Activated naive CD4-positive, alpha-beta T cell treated with anti-CD3 and anti-CD28 coated beads, Interleukin-2, amount 50 U/mL, for 72 hours (primary cell): ENCODE measurements around the gene LYSET. TPM values are rescaled to one million over a fixed set of nuclear protein-coding genes. Genes with fewer than 3 reads are reported as not detected.
"Not testable (repeated sequence)": the region's sequence is repeated elsewhere in the genome, so short reads cannot be mapped to it uniquely, and the experiment has no call there.

Source experiments
- ATAC-seq, 2 donors: fragments of 150-1000 bp; cut with Tn5 transposase; 2 replicates each; pipeline ENCODE4 v1.10.0; 2021; ENCODE audit warnings: mild to moderate bottlenecking in 2 of 2, moderate library complexity in 2 of 2
- DNase-seq, 2 donors: peaks; one replicate each; pipeline ENCODE4 v3.0.0; 2021 to 2022; ENCODE audit warnings: low spot score in 2 of 2
- H3K27ac Mint-ChIP-seq, 2 donors: one replicate each; pipeline ENCODE4 v1.8.0; 2022; ENCODE audit warnings: mild to moderate bottlenecking in 2 of 2, mixed read lengths in 2 of 2
- H3K36me3 Mint-ChIP-seq, 2 donors: one replicate each; pipeline ENCODE4 v1.8.0; 2022; ENCODE audit warnings: mixed read lengths in 2 of 2
- H3K9me3 Mint-ChIP-seq, 2 donors: one replicate each; pipeline ENCODE4 v1.8.0; 2022; ENCODE audit warnings: mixed read lengths in 2 of 2
- total RNA-seq, 2 donors: library from RNA; stranded (reverse); gene quantifications; one replicate each; pipeline ENCODE4 v1.2.3, GENCODE V29; 2022

LYSET gene
- total RNA-seq, 2 donors from 2014 or later = 10.1 to 10.5 TPM

DNA sequence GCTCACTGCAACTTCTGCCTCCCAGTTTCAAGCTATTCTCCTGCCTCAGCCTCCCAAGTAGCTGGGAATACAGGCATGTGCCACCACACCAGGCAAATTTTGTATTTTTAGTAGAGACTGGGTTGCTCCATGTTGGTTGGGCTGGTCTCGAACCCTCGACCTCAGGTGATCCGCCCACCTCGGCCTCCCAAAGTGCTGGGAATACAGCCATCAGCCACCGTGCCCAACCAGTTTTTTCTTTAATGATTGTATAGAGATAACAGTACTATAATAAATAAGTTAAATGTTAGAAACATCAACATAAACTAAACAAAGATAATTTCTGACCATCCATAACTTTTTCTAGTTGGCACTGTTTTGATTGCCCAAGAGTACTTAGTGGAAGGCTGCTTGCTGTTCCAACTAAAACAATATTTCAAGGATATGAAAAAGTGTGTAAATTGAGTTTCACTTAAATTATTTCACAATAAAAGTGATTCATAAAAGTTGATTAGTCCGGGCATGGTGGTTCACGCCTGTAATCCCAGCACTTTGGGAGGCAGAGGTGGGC is 16.1 kb downstream of the LYSET start:
- no peak overlapping the region for H3K27ac Mint-ChIP-seq
- DNase-seq = no peak
- no peaks in the 10 kb centered on the region for H3K9me3 Mint-ChIP-seq
- peaks cover 0 to 11% of the 10 kb centered on the region in 2 donors for H3K36me3 Mint-ChIP-seq
- ATAC-seq = no peak

DNA sequence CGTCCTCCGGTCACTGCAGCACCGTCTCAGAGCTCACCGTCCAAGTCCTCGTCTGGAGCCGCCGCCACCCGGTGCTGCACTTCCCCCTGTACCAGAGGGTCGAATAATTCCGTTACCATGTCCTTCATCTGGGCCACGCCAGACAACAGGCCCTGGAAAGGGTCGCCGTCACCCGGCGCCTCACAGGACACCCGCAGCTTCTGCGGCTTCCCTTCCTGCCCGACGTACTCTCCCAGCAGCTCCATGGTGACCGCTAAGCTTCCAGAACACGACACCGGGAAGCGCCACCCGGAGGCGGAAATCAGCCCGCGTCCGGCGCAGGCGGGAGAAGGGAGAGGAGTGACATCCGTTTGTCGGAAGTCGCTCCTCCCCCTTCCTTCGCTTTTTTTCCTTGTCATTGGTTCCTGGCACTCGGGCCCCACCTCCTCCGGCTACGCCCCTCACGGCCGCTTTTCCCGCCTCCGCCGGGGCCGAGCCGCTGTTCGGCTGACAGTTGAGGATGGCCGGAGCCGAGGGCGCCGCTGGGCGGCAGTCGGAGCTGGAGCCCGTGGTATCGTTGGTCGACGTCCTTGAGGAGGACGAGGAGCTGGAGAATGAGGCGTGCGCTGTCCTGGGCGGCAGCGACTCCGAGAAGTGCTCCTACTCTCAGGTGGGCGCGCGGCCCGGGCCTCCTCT is 21.8 kb downstream of the LYSET start, which contains the start of the genes GON7 and UBR7:
GON7 (minus strand) TSS at position 273 of the 675 bp plus-strand sequence; CDS start at position 245, 28 bp downstream.
UBR7 (plus strand) TSS at position 464 of the 675 bp plus-strand sequence; CDS start at position 500, 36 bp downstream.
- Mint-ChIP-seq H3K27ac (peak within 1 kb of the TSS; percentile 90 to 92), H3K9me3 (no peaks in the 10 kb centered on the region), H3K36me3 (peaks cover 8 to 26% of the 10 kb centered on the region in 2 donors)
- DNase-seq = peak; percentile 87 to 95
- peak; percentile 89 to 96 for ATAC-seq

DNA sequence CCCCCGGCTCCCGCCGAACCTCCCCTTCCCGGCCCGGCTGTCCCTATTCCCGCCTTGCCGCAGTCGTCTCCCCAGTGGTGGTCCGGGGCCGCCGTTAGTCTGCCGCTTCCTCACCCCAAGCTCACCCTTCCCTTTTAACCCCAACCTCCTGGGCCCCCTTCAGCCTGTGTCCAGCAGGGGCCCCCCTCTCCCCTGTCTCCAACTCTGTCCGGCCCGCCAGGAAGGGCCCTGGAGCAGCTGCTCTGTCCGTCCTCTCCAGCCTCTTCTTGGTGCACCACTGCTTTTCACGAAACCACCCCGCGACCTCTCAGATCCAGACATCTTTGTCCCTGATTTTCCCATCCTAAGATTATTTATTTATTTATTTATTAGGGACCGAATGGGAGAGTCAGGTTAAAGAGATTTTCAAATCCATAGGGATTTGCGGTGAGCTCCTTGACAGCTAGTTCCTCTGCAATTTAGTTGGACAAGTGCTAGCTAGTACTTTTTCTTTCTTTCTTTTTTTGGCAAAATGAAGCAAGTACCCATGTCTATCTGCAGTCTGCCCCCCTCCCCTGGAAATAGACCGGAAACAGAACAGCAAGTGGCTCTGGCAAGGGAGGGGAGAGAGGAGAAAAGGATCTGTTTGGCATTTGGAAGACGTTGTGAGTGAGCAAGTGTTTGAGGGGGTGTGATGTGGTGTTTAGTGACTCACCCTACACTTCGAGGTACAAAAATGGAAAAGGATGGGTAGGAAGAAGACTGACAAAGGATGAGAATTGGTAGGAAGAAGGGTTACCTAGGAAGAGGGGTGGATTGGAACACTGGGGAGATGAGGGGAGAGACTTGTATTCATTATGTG is 22.6 kb downstream of the LYSET start:
- peak overlapping the region; percentile 38 to 92 for H3K27ac Mint-ChIP-seq
- peaks cover 8 to 26% of the 10 kb centered on the region in 2 donors for H3K36me3 Mint-ChIP-seq
- peak in 1 of 2 donors; percentile 21 for DNase-seq
- no peaks in the 10 kb centered on the region for H3K9me3 Mint-ChIP-seq
- ATAC-seq = peak; percentile 45 to 47

DNA sequence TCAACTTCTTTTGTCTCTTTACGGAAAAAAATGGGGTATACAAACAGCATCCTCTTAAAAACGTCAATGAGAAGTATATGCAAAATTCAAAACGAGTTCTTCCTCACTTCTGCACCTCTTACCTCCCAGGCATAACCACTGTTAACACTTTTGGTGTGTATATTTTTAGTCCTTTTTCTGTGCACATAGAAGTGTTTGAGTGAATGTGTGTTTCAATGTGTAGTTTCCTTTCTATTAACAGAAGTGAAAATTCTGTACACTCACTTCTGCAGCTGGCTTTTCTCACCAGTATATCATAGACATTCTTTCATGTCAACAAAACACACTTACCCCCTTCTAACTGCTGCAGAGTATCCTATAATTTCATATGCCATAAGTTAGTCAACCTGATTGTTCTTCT is 27.3 kb downstream of the LYSET start:
- no peaks in the 10 kb centered on the region for H3K9me3 Mint-ChIP-seq
- no peak overlapping the region for H3K27ac Mint-ChIP-seq
- peaks cover 5 to 15% of the 10 kb centered on the region in 2 donors for H3K36me3 Mint-ChIP-seq
- DNase-seq = no peak
- ATAC-seq = no peak

DNA sequence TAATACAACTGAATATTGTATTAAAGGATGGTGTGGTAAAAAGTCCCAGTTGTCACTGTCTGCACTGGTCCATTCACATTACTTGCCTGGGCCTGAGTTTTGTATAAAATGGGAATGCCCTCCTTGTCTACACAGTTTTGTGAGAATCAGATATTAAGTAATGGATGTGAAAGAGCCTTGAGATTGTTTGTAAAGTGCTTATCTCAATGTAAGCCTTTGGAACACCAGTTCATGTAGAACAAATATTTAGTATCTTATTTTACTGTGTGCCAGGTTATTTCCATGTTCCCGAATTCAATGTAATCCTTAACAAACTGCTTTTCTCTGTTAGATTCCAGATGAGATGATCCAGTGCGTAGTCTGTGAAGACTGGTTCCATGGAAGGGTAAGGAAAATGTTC is 29.5 kb downstream of the LYSET start:
- Mint-ChIP-seq H3K27ac (no peak overlapping the region), H3K9me3 (no peaks in the 10 kb centered on the region), H3K36me3 (peaks cover 11% of the 10 kb centered on the region in 2 donors)
- no peak for ATAC-seq
- DNase-seq = no peak

DNA sequence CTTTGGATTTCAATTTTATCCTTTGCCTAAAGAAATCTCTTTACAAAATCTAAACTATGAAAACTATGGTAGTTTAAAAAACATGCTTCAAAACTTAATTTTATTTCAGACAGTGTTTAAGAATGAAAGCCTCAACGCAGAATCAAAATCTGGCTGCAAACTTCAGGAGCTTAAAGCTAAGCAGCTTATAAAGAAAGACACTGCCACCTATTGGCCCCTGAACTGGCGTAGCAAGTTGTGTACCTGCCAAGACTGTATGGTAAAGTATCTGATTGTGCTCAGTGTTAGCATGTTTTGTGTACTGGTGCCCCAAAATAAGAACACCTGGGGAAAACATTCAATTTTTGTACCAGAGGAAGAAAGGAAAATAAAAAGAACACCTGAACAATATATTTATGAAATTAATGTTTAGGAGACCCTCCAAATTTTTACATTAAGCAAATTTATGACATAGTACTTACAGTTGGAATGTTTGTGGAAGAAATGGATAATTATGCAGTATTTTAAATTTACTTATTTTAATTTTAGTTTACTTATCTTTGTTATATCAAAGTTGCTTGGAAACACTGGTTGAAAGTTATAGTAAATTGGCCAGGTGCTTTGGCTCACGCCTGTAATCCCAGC is 34.1 kb downstream of the LYSET start:
- no peak overlapping the region for H3K27ac Mint-ChIP-seq
- no peaks in the 10 kb centered on the region for H3K9me3 Mint-ChIP-seq

DNA sequence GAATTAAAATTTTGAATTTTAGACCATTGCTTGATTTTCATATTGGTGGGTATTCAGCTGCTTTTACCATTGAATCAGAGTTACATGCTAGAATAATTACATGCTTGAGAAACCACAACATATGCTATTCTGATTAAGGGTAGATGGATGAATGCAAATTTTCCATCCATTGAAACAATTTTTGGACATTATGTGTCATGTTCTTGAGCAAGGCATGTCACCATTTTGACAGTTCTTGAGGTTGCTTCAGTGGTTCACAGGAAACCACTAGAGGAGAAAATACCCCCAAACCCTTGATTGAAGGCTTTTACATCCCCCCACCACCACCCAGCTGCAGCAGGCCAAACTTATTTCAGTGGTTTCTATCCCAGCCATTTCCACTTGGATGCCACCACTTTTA is 35.4 kb downstream of the LYSET start:
- no peak for DNase-seq
- Mint-ChIP-seq H3K9me3 (no peaks in the 10 kb centered on the region), H3K27ac (no peak overlapping the region), H3K36me3 (peaks cover 27% of the 10 kb centered on the region in 2 donors)
- no peak for ATAC-seq

More for the DNA sequence above, 34.1 kb downstream of the LYSET start:
- ATAC-seq (peak; percentile 50 to 73), DNase-seq (no peak)
- H3K36me3 Mint-ChIP-seq = peaks cover 27 to 28% of the 10 kb centered on the region in 2 donors

DNA sequence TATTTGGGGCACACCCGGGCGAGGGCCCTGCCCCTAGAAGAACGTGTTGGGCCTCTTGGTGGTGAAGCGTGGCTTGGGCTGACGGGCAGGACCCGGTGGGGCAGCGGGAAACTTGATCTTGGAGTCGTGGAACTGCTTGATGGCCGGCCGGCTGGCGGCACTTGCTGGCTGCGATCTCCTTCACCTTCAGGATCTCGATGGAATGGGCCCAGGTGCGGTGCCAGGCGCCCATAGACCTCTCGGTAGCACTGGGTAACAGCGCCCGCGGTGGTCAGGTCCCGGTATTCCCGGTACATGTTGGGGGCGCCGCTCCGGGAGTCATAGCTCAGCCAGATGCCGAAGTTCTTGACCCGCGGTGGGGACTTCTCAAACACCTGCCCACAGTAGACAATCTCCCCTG is 38.4 kb downstream of the LYSET start:
- Mint-ChIP-seq H3K36me3 (peaks cover 32 to 36% of the 10 kb centered on the region in 2 donors), H3K27ac (no peak overlapping the region), H3K9me3 (no peaks in the 10 kb centered on the region)
- DNase-seq (no peak), ATAC-seq (no peak)

DNA sequence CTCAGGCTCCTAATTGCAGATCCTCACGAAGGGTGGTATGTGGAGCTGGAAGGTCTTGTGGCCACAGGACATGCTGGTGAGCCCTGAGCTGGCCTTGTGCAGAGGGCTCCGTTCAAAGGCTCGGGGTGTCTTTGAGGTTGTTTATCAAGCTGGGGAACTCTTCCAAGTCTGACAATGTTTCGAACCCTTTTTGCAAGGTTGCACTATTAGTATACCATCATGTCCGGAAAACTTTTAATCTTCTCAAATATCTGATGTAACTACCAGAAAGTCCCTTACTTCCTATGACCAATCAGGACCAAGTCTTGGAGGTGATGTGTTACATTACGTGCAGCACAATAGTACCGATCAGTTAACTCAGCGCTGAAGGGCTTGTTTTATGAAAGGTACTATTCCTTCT is 43.4 kb downstream of the LYSET start:
- Mint-ChIP-seq H3K9me3 (no peaks in the 10 kb centered on the region), H3K36me3 (peaks cover 12 to 25% of the 10 kb centered on the region in 2 donors), H3K27ac (no peak overlapping the region)
- ATAC-seq (no peak), DNase-seq (no peak)

DNA sequence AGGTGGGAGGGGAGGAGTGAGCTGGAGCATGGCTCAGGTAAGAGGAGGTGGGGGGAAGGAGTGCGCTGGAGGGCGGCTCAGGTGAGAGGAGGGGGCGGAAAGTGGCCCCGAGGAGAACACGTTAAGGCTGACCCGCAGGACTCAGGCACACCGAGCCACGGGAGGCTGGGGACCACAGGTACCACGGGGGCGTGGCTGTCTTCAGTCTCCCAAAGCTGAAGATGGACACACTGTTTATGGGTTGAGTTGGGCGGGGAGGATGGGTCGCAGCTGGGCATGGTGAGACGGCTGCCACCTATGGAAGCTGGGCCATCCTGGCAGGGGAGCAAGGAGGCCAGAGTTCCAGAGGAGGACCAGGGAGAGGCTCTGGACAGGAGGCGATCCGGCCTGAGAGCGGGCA is 45.4 kb downstream of the LYSET start:
- DNase-seq = no peak

DNA sequence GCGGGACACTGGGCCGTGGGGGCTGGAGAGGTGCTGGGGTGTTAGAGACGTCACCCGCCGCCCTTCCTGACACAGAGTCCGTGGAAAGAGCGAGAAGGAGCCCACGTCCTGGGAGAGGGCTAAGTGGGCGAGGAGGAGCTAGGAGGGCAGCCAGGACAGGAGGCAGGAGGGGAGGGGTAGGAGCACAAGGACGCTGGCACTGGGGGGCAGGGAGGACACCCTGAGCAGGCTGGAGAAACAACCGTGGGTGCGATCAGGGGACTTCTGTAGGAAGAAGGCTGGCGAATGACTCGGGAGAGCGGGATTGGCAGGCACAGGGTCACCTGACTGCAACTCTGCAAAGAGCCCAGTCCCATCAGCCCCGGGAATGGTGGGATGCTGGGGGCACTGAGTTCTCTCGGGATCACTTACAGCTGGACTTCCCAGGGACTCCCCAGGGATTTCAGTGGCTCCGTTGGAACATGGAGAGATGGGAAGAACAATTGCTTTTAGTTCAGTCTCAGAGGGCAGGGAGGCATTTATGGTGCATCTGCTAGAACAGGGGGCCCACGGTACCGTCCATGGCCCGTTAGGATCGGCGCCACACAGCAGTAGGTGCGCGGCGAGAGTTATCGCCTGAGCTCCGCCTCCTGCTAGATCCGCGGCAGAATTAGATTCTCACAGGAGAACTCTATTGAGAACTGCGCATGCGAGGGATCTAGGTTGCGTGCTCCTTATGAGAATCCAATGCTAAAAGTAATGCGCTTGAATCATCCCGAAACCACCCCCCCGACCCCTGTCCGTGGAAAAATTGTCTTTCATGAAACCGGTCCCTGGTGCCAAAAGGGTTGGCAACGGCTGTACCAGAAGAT is 46.2 kb downstream of the LYSET start:
- peak; percentile 35 to 52 for ATAC-seq

More for the DNA sequence above, 45.4 kb downstream of the LYSET start:
- Mint-ChIP-seq H3K27ac (peak overlapping the region in 1 of 2 donors; percentile 52), H3K9me3 (no peaks in the 10 kb centered on the region), H3K36me3 (peaks cover 12 to 19% of the 10 kb centered on the region in 2 donors)
- peak in 1 of 2 donors; percentile 19 for ATAC-seq

DNA sequence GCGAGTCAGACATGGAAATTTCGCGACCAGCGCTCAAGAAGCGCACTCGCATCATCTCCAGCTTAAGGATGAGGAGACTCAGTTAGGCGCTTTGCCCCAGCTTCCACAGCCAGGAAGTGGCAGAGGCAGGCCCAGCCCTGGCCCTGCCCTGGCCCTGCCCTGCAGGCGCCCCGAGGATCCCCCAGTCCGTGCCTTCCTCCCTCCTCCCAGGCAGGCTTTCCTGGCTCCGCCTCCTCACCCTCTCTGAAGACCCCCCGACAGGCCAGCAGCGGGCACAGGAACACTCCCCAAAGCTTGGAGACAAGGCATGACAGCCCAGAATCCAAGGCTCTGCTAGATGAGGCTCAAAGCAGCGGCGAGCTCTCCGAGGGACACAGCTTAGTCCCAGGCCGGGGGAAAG is 47.0 kb downstream of the LYSET start:
- Mint-ChIP-seq H3K27ac (no peak overlapping the region), H3K9me3 (no peaks in the 10 kb centered on the region), H3K36me3 (peaks cover 9% of the 10 kb centered on the region in 2 donors)
- peak in 1 of 2 donors; percentile 12 for ATAC-seq
- DNase-seq = no peak

More for the DNA sequence above, 46.2 kb downstream of the LYSET start:
- Mint-ChIP-seq H3K27ac (peak overlapping the region in 1 of 2 donors; percentile 52), H3K9me3 (no peaks in the 10 kb centered on the region), H3K36me3 (peaks cover 12 to 14% of the 10 kb centered on the region in 2 donors)
- no peak for DNase-seq

DNA sequence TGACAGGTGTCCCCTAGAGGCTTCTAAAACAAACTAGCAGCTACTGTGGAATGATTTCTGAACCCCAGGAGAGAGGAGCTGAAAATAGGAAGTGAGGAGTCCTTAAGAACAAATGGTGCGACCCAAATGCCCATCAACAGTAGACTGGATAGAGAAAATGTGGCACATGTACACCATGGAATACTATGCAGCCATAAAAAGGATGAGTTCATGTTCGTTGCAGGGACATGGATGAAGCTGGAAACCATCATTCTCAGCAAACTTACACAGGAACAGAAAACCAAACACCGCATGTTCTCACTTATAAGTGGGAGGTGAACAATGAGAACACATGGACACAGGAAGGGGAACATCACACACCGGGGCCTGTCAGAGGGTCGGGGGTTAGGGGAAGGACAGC is 48.0 kb downstream of the LYSET start:
- H3K36me3 Mint-ChIP-seq, ATAC-seq, DNase-seq, H3K27ac Mint-ChIP-seq, H3K9me3 Mint-ChIP-seq: not testable (repeated sequence)

DNA sequence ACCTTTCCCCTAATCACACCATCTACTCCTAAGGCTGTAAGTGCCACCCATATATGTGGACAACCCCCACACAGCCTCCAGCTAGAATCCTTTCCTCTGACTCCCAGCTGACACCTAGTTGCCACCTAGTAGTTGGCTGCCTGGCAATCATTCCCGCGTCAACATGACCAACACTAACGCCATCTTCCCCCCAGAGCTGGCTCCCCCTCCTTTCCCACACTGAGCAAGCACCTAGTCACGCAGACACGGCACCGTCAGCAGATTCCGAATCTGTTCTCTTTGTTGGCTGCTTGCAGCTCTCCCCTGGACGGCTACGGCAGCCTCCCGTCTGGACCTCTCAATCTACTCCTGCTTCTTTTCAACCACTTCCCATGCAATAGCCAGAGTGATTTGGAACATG is 49.7 kb downstream of the LYSET start:
- no peak for DNase-seq
- H3K27ac Mint-ChIP-seq = no peak overlapping the region
- no peak for ATAC-seq
- no peaks in the 10 kb centered on the region for H3K36me3 Mint-ChIP-seq
- H3K9me3 Mint-ChIP-seq = no peaks in the 10 kb centered on the region
